Measurements from ENCODE around the gene DNAJC21.
A peak's percentile ranks its signal among the peaks of the same experiment; 100 is the strongest.
"Not testable (repeated sequence)": the region's sequence is repeated elsewhere in the genome, so short reads cannot be mapped to it uniquely, and the experiment has no call there.

The DNAJC21 gene

DNA sequence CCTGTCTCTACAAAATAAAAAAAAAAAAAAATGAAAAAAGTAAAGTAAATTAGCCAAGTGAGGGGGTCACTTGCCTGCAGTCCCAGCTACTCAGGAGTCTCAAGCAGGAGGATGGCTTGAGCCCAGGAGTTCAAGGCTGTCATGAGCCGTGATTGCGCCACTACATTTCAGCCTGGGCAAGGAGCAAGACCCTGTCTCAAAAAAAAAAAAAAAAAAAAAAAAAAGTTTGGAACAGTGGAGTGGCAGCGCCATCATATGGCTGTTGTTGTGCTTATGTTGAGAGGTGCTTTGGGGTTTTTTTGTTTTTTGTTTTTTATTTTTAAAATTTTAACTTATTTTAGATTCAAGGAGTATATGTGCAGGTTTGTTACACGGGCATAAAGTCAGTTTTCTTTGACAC, 10.3 kb upstream of the DNAJC21 start:
- Histone ChIP-seq H3K27ac (ENCODE audit: low read length, poor library complexity, severe bottlenecking) (no peak overlapping the region), H4K91ac (ENCODE audit: low read length) (no peak overlapping the region)

DNA sequence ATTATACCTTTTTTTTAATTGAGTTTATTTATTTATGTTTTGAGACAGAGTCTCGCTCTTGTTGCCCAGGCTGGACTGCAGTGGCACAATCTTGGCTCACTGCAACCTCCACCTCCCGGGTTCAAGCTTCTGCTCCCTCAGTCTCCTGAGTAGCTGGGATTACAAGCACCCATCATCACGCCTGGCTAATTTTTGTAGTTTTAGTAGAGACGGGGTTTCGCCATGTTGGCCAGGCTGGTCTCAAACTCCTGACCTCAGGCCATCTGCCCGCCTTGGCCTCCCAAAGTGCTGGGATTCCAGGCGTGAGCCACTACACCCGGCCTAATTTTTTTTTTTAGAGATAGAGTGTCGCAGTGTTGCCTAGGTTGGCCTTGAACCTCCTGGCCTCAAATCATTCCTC, 6.1 kb upstream of the DNAJC21 start:
- not testable (repeated sequence) for H3K27me3 ChIP-seq (ENCODE audit: control insufficient read depth in 1 of 2, insufficient read depth in 1 of 2, low read length in 2 of 2); H2BK120ac ChIP-seq (ENCODE audit: low read depth, low read length); H3K4me3 ChIP-seq (ENCODE audit: insufficient read depth in 1 of 2, low read depth in 1 of 2, low read length in 2 of 2); H3K9me3 ChIP-seq (ENCODE audit: control insufficient read depth, low read length); H3K4me2 ChIP-seq (ENCODE audit: low read length, poor library complexity, severe bottlenecking); DNase-seq; H4K91ac ChIP-seq (ENCODE audit: low read length); H3K79me1 ChIP-seq (replicated peaks; ENCODE audit: low read length, poor library complexity, severe bottlenecking); H4K8ac ChIP-seq (ENCODE audit: low read length); H2AFZ ChIP-seq (ENCODE audit: low read depth, low read length); H3K14ac ChIP-seq (ENCODE audit: low read length in 2 of 2); H3K4me1 ChIP-seq (ENCODE audit: control insufficient read depth, insufficient read depth, low read depth, low read length); H3K4ac ChIP-seq (ENCODE audit: low read depth in 1 of 2, low read length in 2 of 2); H2BK15ac ChIP-seq (ENCODE audit: low read depth, poor library complexity, severe bottlenecking); H3K18ac ChIP-seq (ENCODE audit: low read depth in 1 of 2, low read length in 2 of 2); H3K23ac ChIP-seq (ENCODE audit: low read length in 2 of 2)
- Histone ChIP-seq H2BK5ac (ENCODE audit: low read depth, low read length, poor library complexity, severe bottlenecking) (peak overlapping the region; percentile 46), H3K27ac (ENCODE audit: low read length, poor library complexity, severe bottlenecking) (peak overlapping the region; percentile 86), H2AK5ac (ENCODE audit: low read length, severe bottlenecking) (peak overlapping the region; percentile 88), H3K9ac (ENCODE audit: low read length) (peak overlapping the region; percentile 45), H3K36me3 (ENCODE audit: control insufficient read depth in 1 of 2, insufficient read depth in 2 of 2, low read depth in 1 of 2, low read length in 2 of 2) (peaks cover 14 to 81% of the 10 kb centered on the region in 2 experiments), H2BK12ac (ENCODE audit: low read length in 2 of 2) (peak overlapping the region in 1 of 2 experiments; percentile 18)
- WGBS = 89% methylated on average over 8 of the region's 9 CpGs

More for the DNA sequence above, 10.3 kb upstream of the DNAJC21 start:
- Histone ChIP-seq H3K4me2 (ENCODE audit: low read length, poor library complexity, severe bottlenecking) (no peak overlapping the region), H2AFZ (ENCODE audit: low read depth, low read length) (no peak overlapping the region), H2BK5ac (ENCODE audit: low read depth, low read length, poor library complexity, severe bottlenecking) (no peak overlapping the region), H3K4me3 (ENCODE audit: insufficient read depth in 1 of 2, low read depth in 1 of 2, low read length in 2 of 2) (no peak overlapping the region), H3K79me1 (replicated peaks; ENCODE audit: low read length, poor library complexity, severe bottlenecking) (peaks cover 2% of the 10 kb centered on the region), H3K9ac (ENCODE audit: low read length) (peak overlapping the region; percentile 46), H3K4ac (ENCODE audit: low read depth in 1 of 2, low read length in 2 of 2) (no peak overlapping the region), H3K23ac (ENCODE audit: low read length in 2 of 2) (no peak overlapping the region), H3K36me3 (ENCODE audit: control insufficient read depth in 1 of 2, insufficient read depth in 2 of 2, low read depth in 1 of 2, low read length in 2 of 2) (peaks cover 10 to 47% of the 10 kb centered on the region in 2 experiments), H3K4me1 (ENCODE audit: control insufficient read depth, insufficient read depth, low read depth, low read length) (peaks cover 5% of the 10 kb centered on the region), H2BK120ac (ENCODE audit: low read depth, low read length) (no peak overlapping the region), H2AK5ac (ENCODE audit: low read length, severe bottlenecking) (no peak overlapping the region), H2BK12ac (ENCODE audit: low read length in 2 of 2) (no peak overlapping the region), H2BK15ac (ENCODE audit: low read depth, poor library complexity, severe bottlenecking) (no peak overlapping the region), H3K27me3 (ENCODE audit: control insufficient read depth in 1 of 2, insufficient read depth in 1 of 2, low read length in 2 of 2) (no peaks in the 10 kb centered on the region), H4K8ac (ENCODE audit: low read length) (no peak overlapping the region), H3K18ac (ENCODE audit: low read depth in 1 of 2, low read length in 2 of 2) (no peak overlapping the region), H3K14ac (ENCODE audit: low read length in 2 of 2) (no peak overlapping the region), H3K9me3 (ENCODE audit: control insufficient read depth, low read length) (no peaks in the 10 kb centered on the region)
- DNase-seq = peak; percentile 28
- WGBS = 100% methylated on average over 2 of the region's 4 CpGs

GRCh38 chr5:34923694-34924461, 5.5 kb upstream of the DNAJC21 start:
- no peak overlapping the region for H4K91ac ChIP-seq (ENCODE audit: low read length)
- H3K27me3 ChIP-seq (ENCODE audit: control insufficient read depth in 1 of 2, insufficient read depth in 1 of 2, low read length in 2 of 2) = no peaks in the 10 kb centered on the region
- WGBS = 0% methylated on average over 2 of the region's 3 CpGs
- H3K27ac ChIP-seq (ENCODE audit: low read length, poor library complexity, severe bottlenecking) = peak overlapping the region; percentile 86
- peaks cover 4% of the 10 kb centered on the region for H3K79me1 ChIP-seq (replicated peaks; ENCODE audit: low read length, poor library complexity, severe bottlenecking)
- H3K23ac ChIP-seq (ENCODE audit: low read length in 2 of 2) = no peak overlapping the region
- no peak overlapping the region for H2BK15ac ChIP-seq (ENCODE audit: low read depth, poor library complexity, severe bottlenecking)
- H2BK5ac ChIP-seq (ENCODE audit: low read depth, low read length, poor library complexity, severe bottlenecking) = no peak overlapping the region
- no peak overlapping the region for H4K8ac ChIP-seq (ENCODE audit: low read length)
- H2BK12ac ChIP-seq (ENCODE audit: low read length in 2 of 2) = no peak overlapping the region
- H3K18ac ChIP-seq (ENCODE audit: low read depth in 1 of 2, low read length in 2 of 2) = no peak overlapping the region
- DNase-seq = peak; percentile 93
- H3K14ac ChIP-seq (ENCODE audit: low read length in 2 of 2) = no peak overlapping the region
- peaks cover 13 to 81% of the 10 kb centered on the region in 2 experiments for H3K36me3 ChIP-seq (ENCODE audit: control insufficient read depth in 1 of 2, insufficient read depth in 2 of 2, low read depth in 1 of 2, low read length in 2 of 2)
- peak overlapping the region; percentile 88 for H2AK5ac ChIP-seq (ENCODE audit: low read length, severe bottlenecking)
- H3K4me2 ChIP-seq (ENCODE audit: low read length, poor library complexity, severe bottlenecking) = no peak overlapping the region
- H3K4me3 ChIP-seq (ENCODE audit: insufficient read depth in 1 of 2, low read depth in 1 of 2, low read length in 2 of 2) = no peak overlapping the region
- peak overlapping the region; percentile 49 for H3K9ac ChIP-seq (ENCODE audit: low read length)
- no peaks in the 10 kb centered on the region for H3K9me3 ChIP-seq (ENCODE audit: control insufficient read depth, low read length)
- no peak overlapping the region for H3K4ac ChIP-seq (ENCODE audit: low read depth in 1 of 2, low read length in 2 of 2)
- H3K4me1 ChIP-seq (ENCODE audit: control insufficient read depth, insufficient read depth, low read depth, low read length) = peaks cover 5% of the 10 kb centered on the region
- no peak overlapping the region for H2AFZ ChIP-seq (ENCODE audit: low read depth, low read length)
- H2BK120ac ChIP-seq (ENCODE audit: low read depth, low read length) = no peak overlapping the region

DNA sequence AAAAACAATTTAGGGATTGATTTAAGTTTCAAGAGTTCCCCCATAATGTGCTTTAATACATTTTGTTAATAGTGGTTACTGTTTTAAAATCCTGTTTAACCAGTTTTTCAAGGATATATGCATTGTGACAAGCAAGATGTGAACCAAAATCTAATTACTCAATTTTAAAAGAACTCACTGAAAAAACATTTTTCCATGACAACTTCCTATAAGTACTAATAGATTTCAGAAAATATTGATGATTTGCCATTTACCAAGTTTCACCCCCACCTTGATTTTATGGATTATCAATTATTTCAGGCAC, 4.9 kb upstream of the DNAJC21 start:
- Histone ChIP-seq H3K23ac (ENCODE audit: low read length in 2 of 2) (no peak overlapping the region), H2BK12ac (ENCODE audit: low read length in 2 of 2) (no peak overlapping the region), H2AFZ (ENCODE audit: low read depth, low read length) (no peak overlapping the region), H3K9ac (ENCODE audit: low read length) (peak overlapping the region; percentile 49), H2BK120ac (ENCODE audit: low read depth, low read length) (no peak overlapping the region), H2BK5ac (ENCODE audit: low read depth, low read length, poor library complexity, severe bottlenecking) (no peak overlapping the region), H4K8ac (ENCODE audit: low read length) (no peak overlapping the region), H3K4ac (ENCODE audit: low read depth in 1 of 2, low read length in 2 of 2) (no peak overlapping the region), H2AK5ac (ENCODE audit: low read length, severe bottlenecking) (no peak overlapping the region), H3K4me2 (ENCODE audit: low read length, poor library complexity, severe bottlenecking) (no peak overlapping the region), H3K79me1 (replicated peaks; ENCODE audit: low read length, poor library complexity, severe bottlenecking) (peaks cover 2% of the 10 kb centered on the region), H3K18ac (ENCODE audit: low read depth in 1 of 2, low read length in 2 of 2) (no peak overlapping the region), H4K91ac (ENCODE audit: low read length) (no peak overlapping the region), H3K4me3 (ENCODE audit: insufficient read depth in 1 of 2, low read depth in 1 of 2, low read length in 2 of 2) (no peak overlapping the region), H3K4me1 (ENCODE audit: control insufficient read depth, insufficient read depth, low read depth, low read length) (peaks cover 5% of the 10 kb centered on the region), H3K14ac (ENCODE audit: low read length in 2 of 2) (no peak overlapping the region), H3K27ac (ENCODE audit: low read length, poor library complexity, severe bottlenecking) (no peak overlapping the region), H2BK15ac (ENCODE audit: low read depth, poor library complexity, severe bottlenecking) (no peak overlapping the region), H3K9me3 (ENCODE audit: control insufficient read depth, low read length) (no peaks in the 10 kb centered on the region), H3K36me3 (ENCODE audit: control insufficient read depth in 1 of 2, insufficient read depth in 2 of 2, low read depth in 1 of 2, low read length in 2 of 2) (peaks cover 11 to 79% of the 10 kb centered on the region in 2 experiments), H3K27me3 (ENCODE audit: control insufficient read depth in 1 of 2, insufficient read depth in 1 of 2, low read length in 2 of 2) (no peaks in the 10 kb centered on the region)
- DNase-seq = no peak
